Measurements from ENCODE around the gene PAPPA2. TPM values are rescaled to one million over a fixed set of nuclear protein-coding genes. Genes with fewer than 3 reads are reported as not detected.
"Not testable (repeated sequence)": the region's sequence is repeated elsewhere in the genome, so short reads cannot be mapped to it uniquely, and the experiment has no call there.

PAPPA2 gene
- polyA plus RNA-seq, 1 donor, result 0.39 TPM

DNA sequence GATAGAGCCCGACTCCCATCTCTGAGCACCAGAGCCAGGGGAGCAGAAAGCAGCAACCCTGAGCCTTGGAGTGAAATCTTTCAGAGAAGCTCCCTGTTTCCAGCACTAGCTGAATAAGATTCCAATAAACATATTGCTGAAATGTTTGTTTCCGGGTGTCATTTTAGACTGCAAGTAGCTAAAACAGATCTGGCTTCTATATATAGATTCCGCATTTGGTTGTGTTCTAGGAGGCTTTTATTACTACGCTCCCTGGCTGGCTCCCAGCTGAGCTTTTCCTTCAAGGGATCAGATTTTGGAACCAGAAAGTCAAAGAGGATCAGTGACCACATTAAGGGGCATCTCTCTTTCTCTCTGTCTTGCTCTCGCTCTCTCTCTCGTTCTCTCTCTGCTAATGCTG is 88.2 kb downstream of the PAPPA2 start:
- DNase-seq (ENCODE audit: low read depth), result peak; percentile 22

DNA sequence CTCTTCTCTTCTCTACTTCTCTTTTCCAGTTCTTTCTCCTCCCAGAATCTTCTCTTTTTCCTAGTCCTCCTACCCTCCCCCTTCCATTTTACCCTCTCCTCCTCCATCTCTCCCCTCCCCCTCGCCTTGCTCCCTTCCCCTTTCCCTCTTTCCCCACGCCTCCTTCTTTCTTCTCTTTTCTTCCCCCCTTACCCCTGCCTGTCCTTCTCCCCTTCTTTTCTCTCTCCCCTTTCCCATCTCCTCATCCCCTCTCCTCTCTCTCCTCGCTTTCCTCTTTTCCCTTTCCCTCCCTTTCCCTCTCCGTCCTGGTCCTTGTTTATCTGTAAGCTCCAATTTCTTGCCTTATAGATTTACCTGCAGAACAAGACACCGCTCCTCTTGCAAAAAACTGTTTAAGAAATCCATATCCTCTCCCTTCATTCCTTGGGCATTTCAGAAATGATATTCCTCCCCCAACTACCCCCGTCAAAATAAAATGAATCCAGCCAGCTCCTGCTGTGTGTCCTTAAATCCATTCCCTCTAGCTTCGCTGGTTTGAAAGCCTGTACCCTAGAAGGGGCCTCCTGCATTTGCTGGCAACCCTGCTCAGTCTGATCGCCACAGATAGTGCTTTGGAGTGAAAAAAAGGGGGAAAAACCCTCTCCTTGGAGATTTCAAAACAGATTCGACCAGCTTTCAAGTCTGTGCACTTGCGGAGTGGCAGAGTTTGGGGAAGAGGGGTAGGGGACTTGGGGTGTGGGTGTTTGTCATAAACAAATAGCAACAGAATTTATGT is 89.4 kb downstream of the PAPPA2 start:
- DNase-seq (ENCODE audit: low read depth), result no peak

GRCh38 chr1:176552999-176553398 is 90.0 kb downstream of the PAPPA2 start:
- no peak for DNase-seq (ENCODE audit: low read depth)

DNA sequence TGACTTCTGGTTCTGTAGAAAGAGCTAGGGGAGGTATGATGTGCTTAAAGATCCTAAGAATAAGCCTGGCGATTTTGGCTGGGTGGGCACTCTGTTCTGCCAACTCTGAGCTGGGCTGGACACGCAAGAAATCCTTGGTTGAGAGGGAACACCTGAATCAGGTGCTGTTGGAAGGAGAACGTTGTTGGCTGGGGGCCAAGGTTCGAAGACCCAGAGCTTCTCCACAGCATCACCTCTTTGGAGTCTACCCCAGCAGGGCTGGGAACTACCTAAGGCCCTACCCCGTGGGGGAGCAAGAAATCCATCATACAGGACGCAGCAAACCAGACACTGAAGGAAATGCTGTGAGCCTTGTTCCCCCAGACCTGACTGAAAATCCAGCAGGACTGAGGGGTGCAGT is 93.3 kb downstream of the PAPPA2 start:
- no peak for DNase-seq (ENCODE audit: low read depth)

DNA sequence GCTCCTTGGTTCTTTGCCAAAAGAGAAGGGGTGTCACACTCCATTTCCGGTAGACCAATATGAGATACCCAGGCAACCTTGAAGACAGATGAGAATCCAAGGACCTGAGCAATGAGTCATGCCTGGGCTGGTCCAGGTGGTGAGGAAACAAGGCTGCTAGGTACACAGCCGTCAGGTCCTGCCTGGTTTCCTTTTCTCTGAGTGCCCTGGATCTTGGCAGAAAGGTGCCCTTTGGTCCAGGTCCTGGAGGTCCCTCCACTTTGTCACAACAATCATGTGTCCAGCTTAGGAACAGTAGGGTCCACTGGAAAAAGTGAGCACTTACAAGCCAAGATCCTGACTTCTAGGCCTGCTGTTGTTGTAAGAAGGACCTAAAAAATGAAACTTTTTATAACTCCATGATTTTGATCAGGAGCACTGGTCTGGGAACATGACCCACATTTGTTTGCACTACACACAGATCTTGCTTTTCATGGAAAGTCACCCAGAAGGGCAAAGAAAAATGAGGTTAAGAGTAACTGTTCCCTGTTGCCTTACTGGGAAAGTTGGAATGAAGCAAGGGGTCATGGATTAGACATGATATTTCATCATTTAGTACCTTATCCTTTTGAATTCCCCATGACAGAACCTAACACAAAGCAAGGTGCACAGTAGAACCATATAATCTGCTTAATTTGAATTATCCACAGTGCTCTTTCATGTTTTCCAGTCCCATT is 94.7 kb downstream of the PAPPA2 start:
- no peak for DNase-seq (ENCODE audit: low read depth)

- DNase-seq (ENCODE audit: low read depth), result no peak
Measured at GRCh38 chr1:176558561-176558960, 95.6 kb downstream of the PAPPA2 start.

- DNase-seq (ENCODE audit: low read depth), result no peak
Measured at GRCh38 chr1:176559474-176559873, 96.5 kb downstream of the PAPPA2 start.

- peak; percentile 75 for DNase-seq (ENCODE audit: low read depth)
Measured at GRCh38 chr1:176559878-176560277, 96.9 kb downstream of the PAPPA2 start.

- DNase-seq (ENCODE audit: low read depth), result no peak
Measured at GRCh38 chr1:176560681-176561080, 97.7 kb downstream of the PAPPA2 start.

DNA sequence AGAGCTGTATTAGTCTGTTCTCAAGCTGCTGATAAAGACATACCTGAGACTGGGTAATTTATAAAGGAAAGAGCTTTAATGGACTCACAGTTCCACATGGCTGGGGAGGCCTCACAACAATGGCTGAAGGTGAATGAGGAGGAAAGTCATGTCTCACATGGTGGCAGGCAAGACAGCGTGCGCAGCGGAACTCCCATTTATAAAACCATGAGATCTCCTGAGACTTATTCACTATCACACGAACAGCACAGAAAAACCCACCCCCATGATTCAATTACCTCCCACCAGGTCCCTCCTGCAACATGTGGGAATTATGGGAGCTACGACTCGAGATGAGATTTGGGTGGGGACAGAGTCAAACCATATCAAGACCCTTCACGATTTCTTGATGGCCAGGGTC is 98.8 kb downstream of the PAPPA2 start:
- DNase-seq (ENCODE audit: low read depth), result not testable (repeated sequence)

DNA sequence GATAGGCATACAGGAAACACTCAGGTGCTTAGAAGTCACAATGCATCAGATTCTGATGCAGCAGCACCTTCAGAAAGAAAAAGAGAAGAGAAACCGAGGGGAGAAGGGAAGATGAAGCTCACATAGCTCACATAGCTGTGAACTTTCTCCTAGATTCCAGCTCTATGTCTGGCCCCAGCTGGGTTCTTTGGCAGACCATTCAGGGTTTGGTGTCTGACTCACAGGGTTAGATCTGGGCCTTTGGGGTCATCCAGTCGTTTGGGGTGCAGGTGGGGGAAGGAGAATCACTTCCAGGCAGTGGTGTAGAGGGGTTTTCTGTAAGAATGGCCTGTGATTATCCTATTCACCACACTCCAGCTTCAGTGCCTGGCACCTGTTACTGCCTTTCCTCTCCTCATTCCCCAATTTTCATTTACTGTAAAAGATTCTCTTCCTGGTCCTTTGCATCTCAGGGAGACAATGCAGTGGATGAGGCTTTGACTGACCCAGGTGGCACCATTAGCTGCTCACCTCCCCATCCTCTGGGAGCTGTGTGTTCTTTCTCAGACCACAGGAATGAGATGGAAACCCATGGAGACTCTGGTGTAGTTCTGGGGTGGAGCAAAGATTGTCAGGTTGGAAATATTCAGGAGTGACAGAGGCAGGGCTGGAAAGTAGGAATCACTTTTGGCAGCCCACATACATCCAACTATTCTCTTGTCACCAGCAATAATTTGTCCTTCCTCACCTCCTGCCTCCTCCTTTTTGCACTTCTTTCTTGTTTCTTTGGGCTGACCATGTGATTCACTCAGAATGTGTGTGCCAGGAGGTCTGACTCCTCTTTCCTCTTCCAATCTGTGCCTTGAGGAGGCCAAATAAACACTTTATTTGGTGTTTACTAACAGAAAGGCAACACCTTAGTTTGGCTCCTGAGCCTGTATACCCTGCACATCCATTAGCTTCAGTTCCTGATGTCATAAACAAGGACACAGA is 103.3 kb downstream of the PAPPA2 start:
- DNase-seq (ENCODE audit: low read depth), result no peak

- DNase-seq (ENCODE audit: low read depth), result no peak
Measured at GRCh38 chr1:176567190-176567794, 104.3 kb downstream of the PAPPA2 start.

DNA sequence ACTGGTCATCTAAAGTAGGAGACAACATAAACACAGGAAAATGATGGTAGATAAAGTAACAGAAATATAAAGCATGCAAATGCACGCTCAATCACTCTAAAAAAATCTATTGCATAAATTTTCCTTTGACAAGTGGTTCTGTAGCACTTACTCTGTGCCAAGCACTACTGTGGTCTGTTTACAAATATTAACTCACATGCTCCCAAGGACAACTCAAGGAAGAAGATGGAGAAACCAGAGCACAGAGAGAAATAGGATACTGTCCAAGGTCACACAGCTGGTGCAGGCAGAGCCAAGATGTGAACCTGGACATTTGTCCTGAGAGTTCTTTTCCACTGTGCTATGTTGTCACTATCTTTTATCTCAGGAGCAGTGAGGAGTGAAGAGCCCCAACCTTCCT is 105.2 kb downstream of the PAPPA2 start:
- no peak for DNase-seq (ENCODE audit: low read depth)

DNA sequence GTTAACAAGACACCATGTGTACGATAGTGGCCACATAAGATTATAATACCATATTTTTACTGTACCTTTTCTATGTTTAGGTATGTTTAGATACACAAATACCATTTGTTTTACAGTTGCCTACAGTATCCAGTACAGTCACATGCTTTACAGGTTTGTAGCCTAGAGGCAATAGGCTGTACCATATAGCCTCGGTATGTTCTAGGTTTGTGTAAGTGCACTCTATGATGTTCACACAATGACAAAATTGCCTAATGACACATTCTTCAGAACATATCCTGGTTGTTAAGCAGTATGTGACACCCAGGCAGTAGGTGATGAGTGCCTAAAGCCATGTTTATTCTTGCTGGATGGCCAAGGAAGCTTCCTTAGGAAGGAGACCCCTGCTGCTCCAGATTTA is 111.8 kb downstream of the PAPPA2 start:
- DNase-seq (ENCODE audit: low read depth), result no peak

GRCh38 chr1:176575991-176576390 is 113.0 kb downstream of the PAPPA2 start:
- no peak for DNase-seq (ENCODE audit: low read depth)

DNA sequence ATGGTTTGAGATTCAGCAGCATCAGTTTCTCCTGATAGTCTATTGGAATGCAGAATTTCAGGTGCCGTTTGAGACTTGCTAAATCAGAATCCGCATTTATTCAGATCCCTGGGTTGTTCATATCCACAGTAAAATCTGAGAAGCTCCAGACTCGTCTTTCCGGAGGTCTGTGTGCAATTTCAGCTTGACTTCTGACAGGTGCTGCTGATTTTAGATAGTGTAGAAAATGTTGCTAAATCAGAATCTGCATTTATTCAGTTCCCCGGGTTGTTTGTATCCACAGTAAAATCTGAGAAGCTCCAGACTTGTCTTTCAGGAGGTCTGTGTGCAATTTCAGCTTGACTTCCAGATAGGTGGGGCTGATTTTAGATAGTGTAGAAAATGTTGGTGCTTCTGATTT is 113.7 kb downstream of the PAPPA2 start:
- DNase-seq (ENCODE audit: low read depth), result no peak

- no peak for DNase-seq (ENCODE audit: low read depth)
Measured at GRCh38 chr1:176577646-176578197, 114.7 kb downstream of the PAPPA2 start.

GRCh38 chr1:176579087-176579486 is 116.1 kb downstream of the PAPPA2 start:
- DNase-seq (ENCODE audit: low read depth), result no peak

GRCh38 chr1:176595217-176595616 is 132.2 kb downstream of the PAPPA2 start:
- no peak for DNase-seq (ENCODE audit: low read depth)

GRCh38 chr1:176601348-176601747 is 138.4 kb downstream of the PAPPA2 start:
- DNase-seq (ENCODE audit: low read depth), result no peak

GRCh38 chr1:176602388-176603004 is 139.5 kb downstream of the PAPPA2 start:
- DNase-seq (ENCODE audit: low read depth), result no peak

All from forelimb muscle (tissue), 1 donor.